Mucosa of descending colon (tissue), 3 donors: ENCODE results near the gene MAP2K1. TPM values are rescaled to one million over a fixed set of nuclear protein-coding genes. Genes with fewer than 3 reads are reported as not detected.
A peak's percentile ranks its signal among the peaks of the same experiment; 100 is the strongest.

Experiments
- ATAC-seq: fragments of 200-7000 bp; cut with Tn5 transposase; one replicate; pipeline ENCODE4 v1.9.1; 2020; ENCODE audit warnings: mild to moderate bottlenecking, moderate library complexity
- DNase-seq, 3 donors: peaks; one replicate each; pipeline ENCODE4 v3.0.0-alpha.2; 2020
- H3K36me3 ChIP-seq: fragments of 200-600 bp; one replicate; pipeline ENCODE4 v1.8.0; 2021; ENCODE audit warnings: low read depth, mild to moderate bottlenecking
- H3K4me1 ChIP-seq: fragments of 200-600 bp; one replicate; pipeline ENCODE4 v1.8.0; 2021; ENCODE audit warnings: low read depth, mild to moderate bottlenecking
- H3K4me3 ChIP-seq: fragments of 200-600 bp; one replicate; pipeline ENCODE4 v1.8.0; 2021; ENCODE audit warnings: mild to moderate bottlenecking
- H3K9me3 ChIP-seq: fragments of 200-600 bp; one replicate; pipeline ENCODE4 v1.8.0; 2021; ENCODE audit warnings: mild to moderate bottlenecking
- CTCF ChIP-seq: fragments of 200-600 bp; IDR thresholded peaks from one replicate; pipeline ENCODE4 v1.8.0; 2022; ENCODE audit warnings: antibody characterized with exemption, mild to moderate bottlenecking
- intact Hi-C, 2 donors: fragments of 100-400 bp; cut with DNase I in 1 of 2; cut with micrococcal nuclease in 1 of 2; formaldehyde crosslinking; loops; one replicate each; pipeline versions ENCODE4 v1.11.0 to v1.11.1; 2022; cut with DNase I, micrococcal nuclease
- total RNA-seq, 3 donors: library from RNA; stranded (reverse); fragmentation: NEBNext Ultra II Directional in 2 of 3; extraction: Animal tissue kit (Norgen Biotek cat#: 25700) in 2 of 3; gene quantifications; one replicate each; pipeline versions ENCODE4 v1.2.1 to v1.2.4, GENCODE V29; 2021 to 2023
- donor health status: DM: no; HTN: no; CAD: no; lungs with moderate emphysema.
- donor health status: DM: no; HTN: no; CAD: no.
- donor health status: DM: no; HTN: yes; CAD: no.

MAP2K1 gene
- total RNA-seq, 3 donors from 2014 or later: 34.4 to 45.3 (median 44.0) TPM

GRCh38 chr15:66472176-66472999 lies 85.7 kb downstream of the MAP2K1 start:
- ATAC-seq (no peak), DNase-seq (peak in 1 of 3 donors; percentile 10)
- no peaks in the 10 kb centered on the region for H3K9me3 ChIP-seq
- intact Hi-C loops: no loop called here
- no peaks in the 10 kb centered on the region for H3K4me1 ChIP-seq
- no peak overlapping the region for H3K4me3 ChIP-seq
- H3K36me3 ChIP-seq: no peaks in the 10 kb centered on the region
- TF ChIP-seq CTCF: no peak

GRCh38 chr15:66474135-66474534 lies 87.4 kb downstream of the MAP2K1 start:
- no peak for TF ChIP-seq CTCF
- DNase-seq (no peak), ATAC-seq (no peak)
- Histone ChIP-seq H3K36me3 (no peaks in the 10 kb centered on the region), H3K9me3 (no peaks in the 10 kb centered on the region), H3K4me1 (no peaks in the 10 kb centered on the region), H3K4me3 (no peak overlapping the region)
- intact Hi-C loops: no loop called here

- DNase-seq (no peak), ATAC-seq (no peak)
- TF ChIP-seq CTCF: no peak
- Histone ChIP-seq H3K36me3 (no peaks in the 10 kb centered on the region), H3K9me3 (no peaks in the 10 kb centered on the region), H3K4me3 (no peak overlapping the region), H3K4me1 (no peaks in the 10 kb centered on the region)
- intact Hi-C loops: no loop called here
Measured at GRCh38 chr15:66474963-66475362, 88.3 kb downstream of the MAP2K1 start.

GRCh38 chr15:66476535-66476934 lies 89.8 kb downstream of the MAP2K1 start:
- DNase-seq (no peak), ATAC-seq (no peak)
- no peak for TF ChIP-seq CTCF
- H3K4me1 ChIP-seq: no peaks in the 10 kb centered on the region
- no peak overlapping the region for H3K4me3 ChIP-seq
- H3K9me3 ChIP-seq: no peaks in the 10 kb centered on the region
- intact Hi-C loops: no loop called here
- H3K36me3 ChIP-seq: no peaks in the 10 kb centered on the region

- intact Hi-C loops: no loop called here
- no peak overlapping the region for H3K4me3 ChIP-seq
- no peaks in the 10 kb centered on the region for H3K9me3 ChIP-seq
- no peak for DNase-seq
- no peak for ATAC-seq
- no peaks in the 10 kb centered on the region for H3K36me3 ChIP-seq
- no peak for TF ChIP-seq CTCF
- no peaks in the 10 kb centered on the region for H3K4me1 ChIP-seq
Measured at GRCh38 chr15:66477011-66477410, 90.3 kb downstream of the MAP2K1 start.
